ENCODE measurements around the gene KCTD14. TPM values are rescaled to one million over a fixed set of nuclear protein-coding genes. Genes with fewer than 3 reads are reported as not detected.
"Not testable (repeated sequence)": the region's sequence is repeated elsewhere in the genome, so short reads cannot be mapped to it uniquely, and the experiment has no call there.

The KCTD14 gene
- total and polyA plus RNA-seq, 12 donors: 9.5 to 84.7 (median 27.8) TPM

DNA sequence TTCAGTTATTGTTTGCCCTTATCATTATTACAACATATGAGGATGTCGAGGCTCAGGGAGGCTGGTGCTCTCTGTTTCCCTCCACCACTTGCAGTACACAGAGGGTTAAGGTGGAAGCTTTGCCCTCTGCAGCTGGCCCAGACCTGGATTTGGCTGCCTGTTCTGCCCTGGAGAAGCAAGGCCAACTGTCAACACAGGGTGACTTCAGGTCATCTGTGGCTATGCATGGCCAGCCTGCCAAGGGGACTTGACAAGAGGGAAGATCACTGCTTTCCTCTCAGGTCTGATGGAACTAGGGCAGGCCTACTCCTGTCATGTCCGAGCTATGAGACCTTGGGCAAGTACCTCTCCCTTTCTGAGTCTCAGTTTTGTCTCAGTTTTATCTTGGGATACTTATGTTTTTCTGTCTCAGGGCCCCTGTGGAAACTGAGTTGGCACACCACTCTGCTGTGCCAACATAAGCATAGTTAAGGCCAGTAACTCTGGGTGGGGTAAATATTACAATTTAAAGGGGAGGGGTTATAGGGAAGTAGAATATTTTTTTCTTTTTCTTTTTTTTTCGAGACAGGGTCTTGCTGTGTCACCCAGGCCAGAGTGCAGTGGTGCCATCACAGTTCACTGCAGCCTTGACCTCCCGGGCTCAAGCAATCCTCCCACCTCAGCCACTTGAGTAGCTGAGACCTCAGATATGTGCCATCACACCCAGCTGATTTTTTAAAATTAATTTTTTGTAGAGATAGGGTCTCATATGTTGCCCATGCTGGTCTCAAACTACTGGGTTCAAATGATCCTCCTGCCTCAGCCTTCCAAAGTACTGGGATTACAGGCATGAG, 38.2 kb upstream of the KCTD14 start:
- peak; percentile 71 to 96 (median 92) for DNase-seq
- Histone ChIP-seq H3K27me3 (no peaks in the 10 kb centered on the region), H3K36me3 (replicated peaks in 1 of 2) (no peaks in the 10 kb centered on the region), H3K4me3 (no peak overlapping the region), H3K9me3 (replicated peaks in 1 of 3) (no peaks in the 10 kb centered on the region), H3K27ac (peak overlapping the region; percentile 54 to 87 (median 66)), H3K4me1 (replicated peaks in 1 of 2) (peaks cover 21 to 26% of the 10 kb centered on the region in 2 donors)
- TF ChIP-seq, protein P1, sequence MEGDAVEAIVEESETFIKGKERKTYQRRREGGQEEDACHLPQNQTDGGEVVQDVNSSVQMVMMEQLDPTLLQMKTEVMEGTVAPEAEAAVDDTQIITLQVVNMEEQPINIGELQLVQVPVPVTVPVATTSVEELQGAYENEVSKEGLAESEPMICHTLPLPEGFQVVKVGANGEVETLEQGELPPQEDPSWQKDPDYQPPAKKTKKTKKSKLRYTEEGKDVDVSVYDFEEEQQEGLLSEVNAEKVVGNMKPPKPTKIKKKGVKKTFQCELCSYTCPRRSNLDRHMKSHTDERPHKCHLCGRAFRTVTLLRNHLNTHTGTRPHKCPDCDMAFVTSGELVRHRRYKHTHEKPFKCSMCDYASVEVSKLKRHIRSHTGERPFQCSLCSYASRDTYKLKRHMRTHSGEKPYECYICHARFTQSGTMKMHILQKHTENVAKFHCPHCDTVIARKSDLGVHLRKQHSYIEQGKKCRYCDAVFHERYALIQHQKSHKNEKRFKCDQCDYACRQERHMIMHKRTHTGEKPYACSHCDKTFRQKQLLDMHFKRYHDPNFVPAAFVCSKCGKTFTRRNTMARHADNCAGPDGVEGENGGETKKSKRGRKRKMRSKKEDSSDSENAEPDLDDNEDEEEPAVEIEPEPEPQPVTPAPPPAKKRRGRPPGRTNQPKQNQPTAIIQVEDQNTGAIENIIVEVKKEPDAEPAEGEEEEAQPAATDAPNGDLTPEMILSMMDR (IDR thresholded peaks at IDR 0.05): no peak
- no peak for TF ChIP-seq POLR2A (IDR thresholded peaks at IDR 0.05)
- intact Hi-C loops (cut with DNase I): no loop called here
- 28 to 44% (median 35%) methylated on average over 4 of the region's 4 CpGs for WGBS, 4 donors

DNA sequence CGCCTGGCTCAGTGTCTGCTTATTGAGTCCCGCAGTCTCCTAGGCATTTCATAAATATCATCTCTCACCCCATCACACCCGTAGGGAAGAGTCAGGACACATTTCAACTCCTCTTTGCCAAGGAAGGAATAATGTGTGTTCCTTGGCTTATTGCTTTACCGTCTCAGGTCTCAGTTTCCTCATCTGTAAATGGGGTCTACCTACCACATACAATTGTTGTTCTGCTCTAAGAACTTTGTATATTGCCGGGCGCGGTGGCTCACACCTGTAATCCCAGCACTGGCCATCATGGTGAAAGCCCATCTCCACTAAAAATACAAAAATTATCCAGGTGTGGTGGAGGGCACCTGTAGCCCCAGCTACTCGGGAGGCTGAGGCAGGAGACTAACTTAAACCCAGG, 37.5 kb upstream of the KCTD14 start:
- peak overlapping the region in 2 of 5 donors; percentile 45 to 80 for H3K27ac ChIP-seq
- DNase-seq: no peak
- whole genome bisulfite sequencing, 4 donors: 83 to 91% (median 85%) methylated on average over 7 to 8 of the region's 8 CpGs
- H3K4me1 ChIP-seq (replicated peaks in 1 of 2): peaks cover 21 to 26% of the 10 kb centered on the region in 2 donors
- no peaks in the 10 kb centered on the region for H3K36me3 ChIP-seq (replicated peaks in 1 of 2)
- intact Hi-C loops (cut with DNase I): no loop called here
- TF ChIP-seq POLR2A (IDR thresholded peaks at IDR 0.05): no peak
- TF ChIP-seq, protein P1 (IDR thresholded peaks at IDR 0.05): no peak
- no peaks in the 10 kb centered on the region for H3K27me3 ChIP-seq
- H3K9me3 ChIP-seq (replicated peaks in 1 of 3): no peaks in the 10 kb centered on the region
- no peak overlapping the region for H3K4me3 ChIP-seq

DNA sequence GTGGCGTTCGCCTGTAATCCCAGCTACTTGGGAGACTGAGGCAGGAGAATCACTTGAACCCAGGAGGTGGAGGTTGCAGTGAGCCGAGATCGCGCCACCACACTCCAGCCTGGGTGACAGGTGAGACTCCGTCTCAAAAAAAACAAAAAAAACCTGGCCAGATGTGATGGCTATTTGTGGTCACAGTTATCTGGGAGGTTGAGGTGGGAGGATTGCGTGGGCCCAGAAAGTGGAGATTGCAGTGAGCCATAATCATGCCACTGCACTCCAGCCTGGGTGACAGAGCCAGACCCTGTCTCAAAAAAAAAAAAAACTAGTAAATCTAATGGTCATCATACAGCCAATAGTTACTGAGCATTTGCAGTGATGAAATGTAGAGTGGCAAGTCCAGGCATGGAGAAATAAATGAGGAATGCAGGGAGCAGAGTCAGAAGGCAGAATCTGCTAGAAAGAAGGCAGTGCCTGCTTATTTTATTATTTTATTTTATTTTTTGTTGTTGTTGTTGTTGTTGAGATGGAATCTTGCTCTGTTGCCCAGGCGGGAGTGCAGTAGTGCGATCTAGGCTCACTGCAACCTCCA, 36.8 kb upstream of the KCTD14 start:
- peaks cover 21 to 26% of the 10 kb centered on the region in 2 donors for H3K4me1 ChIP-seq (replicated peaks in 1 of 2)
- H3K4me3 ChIP-seq; H3K9me3 ChIP-seq (replicated peaks in 1 of 3); DNase-seq; H3K36me3 ChIP-seq (replicated peaks in 1 of 2); H3K27me3 ChIP-seq; intact Hi-C loops (cut with DNase I): not testable (repeated sequence)
- WGBS, 4 donors: 91 to 98% (median 96%) methylated on average over 9 of the region's 9 CpGs
- H3K27ac ChIP-seq: peak overlapping the region in 1 of 5 donors; percentile 80

DNA sequence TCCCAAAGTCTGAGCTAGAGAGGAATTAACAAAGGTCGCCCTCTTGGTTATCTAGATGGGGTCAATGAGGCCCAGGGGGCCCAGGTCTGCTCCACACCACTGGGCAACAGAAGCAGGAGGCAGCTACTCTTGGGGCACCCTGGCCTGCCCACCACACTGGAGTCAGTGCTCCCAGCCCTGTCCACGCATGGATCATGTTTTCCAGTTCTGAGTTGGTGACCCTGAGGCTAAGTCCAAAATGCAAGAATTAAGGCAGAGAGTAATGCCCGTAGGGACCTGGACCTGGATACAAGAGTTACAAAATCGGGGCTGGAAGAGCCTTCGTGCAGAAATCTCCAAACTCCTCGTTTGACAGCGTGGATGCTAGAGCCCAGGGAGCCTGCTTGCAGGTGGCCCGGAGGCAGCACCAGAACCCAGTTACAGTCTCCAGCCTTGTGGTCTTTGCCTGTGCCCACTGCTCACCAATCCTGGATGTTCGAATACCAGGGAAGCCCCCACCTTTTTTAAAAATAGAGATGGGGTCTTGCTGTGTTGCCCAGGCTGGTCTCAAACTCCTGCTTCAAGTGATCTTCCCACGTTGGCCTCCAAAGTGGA, 34.5 kb upstream of the KCTD14 start:
- no peak for DNase-seq
- 54 to 69% (median 67%) methylated on average over 9 to 10 of the region's 10 CpGs for WGBS, 4 donors
- no peaks in the 10 kb centered on the region for H3K27me3 ChIP-seq
- no peaks in the 10 kb centered on the region for H3K36me3 ChIP-seq (replicated peaks in 1 of 2)
- H3K9me3 ChIP-seq (replicated peaks in 1 of 3): no peaks in the 10 kb centered on the region
- no peak overlapping the region for H3K4me3 ChIP-seq
- TF ChIP-seq, protein P1 (IDR thresholded peaks at IDR 0.05): no peak
- H3K27ac ChIP-seq: peak overlapping the region in 1 of 5 donors; percentile 7
- peaks cover 15 to 17% of the 10 kb centered on the region in 2 donors for H3K4me1 ChIP-seq (replicated peaks in 1 of 2)
- intact Hi-C loops (cut with DNase I): no loop called here

Data from adrenal gland (tissue), 12 donors.